Skin epidermis (tissue), 12 donors: ENCODE results near the gene METTL17.
"Not testable (repeated sequence)": the region's sequence is repeated elsewhere in the genome, so short reads cannot be mapped to it uniquely, and the experiment has no call there.

ENCODE experiments used
- H3K27ac ChIP-seq, 21 experiments: fragments of 200-600 bp; sonication (generic) in 11 of 21; one replicate each; pipeline ENCODE4 v1.5.0; 2020; ENCODE audit warnings: mild to moderate bottlenecking in 3 of 21, inconsistent platforms in 2 of 21, moderate library complexity in 2 of 21
- H3K4me3 ChIP-seq, 7 experiments: fragments of 200-600 bp; sonication (generic) in 2 of 7; one replicate each; pipeline ENCODE4 v1.5.0; 2020; ENCODE audit warnings: inconsistent platforms in 2 of 7, mild to moderate bottlenecking in 2 of 7, moderate library complexity in 1 of 7

Gene METTL17

GRCh38 chr14:20989787-20990600 lies at the start of gene METTL17:
METTL17 (plus strand) TSS chr14:20989980; CDS start chr14:20990003, 23 bp downstream.
- Histone ChIP-seq H3K27ac (peak within 1 kb of the TSS in 20 of 21 experiments; percentile 45 to 91 (median 80)), H3K4me3 (peak within 1 kb of the TSS; percentile 57 to 94 (median 78))

GRCh38 chr14:20945146-20945545 lies 44.6 kb upstream of the METTL17 start:
- H3K27ac ChIP-seq, H3K4me3 ChIP-seq: not testable (repeated sequence)

- H3K27ac ChIP-seq, H3K4me3 ChIP-seq: not testable (repeated sequence)
Measured at GRCh38 chr14:20946707-20947106, 43.1 kb upstream of the METTL17 start.

- peak within 1 kb of the TSS in 1 of 21 experiments; percentile 30 for H3K27ac ChIP-seq
- H3K4me3 ChIP-seq, result not testable (repeated sequence)
Measured at GRCh38 chr14:20954736-20955537, 34.8 kb upstream of the METTL17 start, which contains the start of gene RNASE2. RNASE2 (plus strand) TSS chr14:20955487; CDS start chr14:20955772, 285 bp downstream.

- not testable (repeated sequence) for H3K4me3 ChIP-seq
- peak overlapping the region in 1 of 21 experiments; percentile 30 for H3K27ac ChIP-seq
Measured at GRCh38 chr14:20955538-20955873, 34.3 kb upstream of the METTL17 start.

- Histone ChIP-seq H3K27ac (no peak overlapping the region), H3K4me3 (no peak overlapping the region)
Measured at GRCh38 chr14:20956376-20956976, 33.3 kb upstream of the METTL17 start.

- not testable (repeated sequence) for H3K4me3 ChIP-seq, H3K27ac ChIP-seq
Measured at GRCh38 chr14:20958946-20959345, 30.8 kb upstream of the METTL17 start.

- Histone ChIP-seq H3K4me3 (no peak overlapping the region), H3K27ac (no peak overlapping the region)
Measured at GRCh38 chr14:20969336-20969735, 20.4 kb upstream of the METTL17 start.

- Histone ChIP-seq H3K27ac (peak overlapping the region in 9 of 21 experiments; percentile 9 to 67 (median 38)), H3K4me3 (peak overlapping the region; percentile 33 to 65 (median 44))
Measured at GRCh38 chr14:20970647-20970982, 19.2 kb upstream of the METTL17 start.

GRCh38 chr14:20970983-20971704 lies 18.6 kb upstream of the METTL17 start:
- peak overlapping the region; percentile 33 to 65 (median 44) for H3K4me3 ChIP-seq
- H3K27ac ChIP-seq, result peak overlapping the region in 15 of 21 experiments; percentile 8 to 71 (median 49)

GRCh38 chr14:20971705-20972021 lies 18.1 kb upstream of the METTL17 start:
- Histone ChIP-seq H3K4me3 (peak overlapping the region in 4 of 7 experiments; percentile 43 to 65 (median 45)), H3K27ac (peak overlapping the region in 4 of 21 experiments; percentile 2 to 45 (median 22))

- Histone ChIP-seq H3K27ac (no peak overlapping the region), H3K4me3 (no peak overlapping the region)
Measured at GRCh38 chr14:20973501-20973900, 16.3 kb upstream of the METTL17 start.

- Histone ChIP-seq H3K27ac (no peak overlapping the region), H3K4me3 (no peak overlapping the region)
Measured at GRCh38 chr14:20976291-20976690, 13.5 kb upstream of the METTL17 start.

GRCh38 chr14:20978687-20979086 lies 11.1 kb upstream of the METTL17 start:
- Histone ChIP-seq H3K27ac (no peak overlapping the region), H3K4me3 (no peak overlapping the region)

GRCh38 chr14:20980906-20981305 lies 8.9 kb upstream of the METTL17 start:
- no peak overlapping the region for H3K27ac ChIP-seq
- no peak overlapping the region for H3K4me3 ChIP-seq

- no peak overlapping the region for H3K27ac ChIP-seq
- H3K4me3 ChIP-seq, result no peak overlapping the region
Measured at GRCh38 chr14:20982646-20983369, 7.0 kb upstream of the METTL17 start.

- H3K4me3 ChIP-seq, result not testable (repeated sequence)
- peak overlapping the region in 1 of 21 experiments; percentile 27 for H3K27ac ChIP-seq
Measured at GRCh38 chr14:20985650-20986049, 4.1 kb upstream of the METTL17 start.

- H3K4me3 ChIP-seq, result no peak overlapping the region
- H3K27ac ChIP-seq, result peak overlapping the region in 11 of 21 experiments; percentile 22 to 73 (median 43)
Measured at GRCh38 chr14:20986811-20987210, 3.0 kb upstream of the METTL17 start.
